A673 (cell line): ENCODE measurements around the gene S100Z. TPM values are rescaled to one million over a fixed set of nuclear protein-coding genes. Genes with fewer than 3 reads are reported as not detected.
"Not testable (repeated sequence)": the region's sequence is repeated elsewhere in the genome, so short reads cannot be mapped to it uniquely, and the experiment has no call there.

ENCODE experiments used
- BruUV-seq: library from RNA; stranded (reverse); fragments of 400-500 nt; replicated peaks from 2 replicates; lab custom pipeline; 2021; lab: Mats Ljungman, UMichigan
- CTCF ChIA-PET: fragments of 300-600 bp; sonication (Branson Sonifier 250); formaldehyde crosslinking; loops from one replicate; lab custom pipeline; 2022; ENCODE audit warnings: antibody characterized with exemption; lab: Charles Lee
- POLR2A ChIA-PET: fragments of 300-600 bp; sonication (Branson Sonifier 250); formaldehyde crosslinking; loops from one replicate; lab custom pipeline; 2022; ENCODE audit warnings: antibody characterized with exemption; ENCODE audit not compliant: low non-redundant PET; lab: Charles Lee
- DNase-seq: peaks from one replicate; pipeline ENCODE4 v3.0.0-alpha.2; 2015; ENCODE audit warnings: low spot score
- H3K27ac ChIP-seq: fragments of 200-600 bp; sonication (generic); 2 replicates; pipeline ENCODE4 v1.5.1; 2016; ENCODE audit warnings: mixed run types, low read depth, mild to moderate bottlenecking, mixed read lengths, antibody characterized with exemption, low read length; ENCODE audit not compliant: poor library complexity, severe bottlenecking
- H3K27me3 ChIP-seq: fragments of 200-600 bp; sonication (generic); replicated peaks from 2 replicates; pipeline ENCODE4 v1.6.1; 2017; ENCODE audit warnings: mixed run types, low read depth, mild to moderate bottlenecking, mixed read lengths, antibody characterized with exemption, low read length; ENCODE audit not compliant: insufficient read depth, poor library complexity
- H3K36me3 ChIP-seq: fragments of 200-600 bp; sonication (generic); 2 replicates; pipeline ENCODE4 v1.6.1; 2016; ENCODE audit warnings: mixed run types, mild to moderate bottlenecking, mixed read lengths, antibody characterized with exemption, low read length; ENCODE audit not compliant: insufficient read depth, poor library complexity, severe bottlenecking
- H3K4me1 ChIP-seq: fragments of 200-600 bp; sonication (generic); 2 replicates; pipeline ENCODE4 v1.6.1; 2017; ENCODE audit warnings: mixed run types, mild to moderate bottlenecking, mixed read lengths, antibody characterized with exemption, low read length; ENCODE audit not compliant: insufficient read depth, poor library complexity, severe bottlenecking
- H3K4me3 ChIP-seq: fragments of 200-600 bp; sonication (generic); 2 replicates; pipeline ENCODE4 v1.5.1; 2016; ENCODE audit warnings: low read depth, mixed run types, mild to moderate bottlenecking, mixed read lengths, low read length; ENCODE audit not compliant: poor library complexity, severe bottlenecking
- H3K9me3 ChIP-seq: fragments of 200-600 bp; sonication (generic); 2 replicates; pipeline ENCODE4 v1.6.1; 2016; ENCODE audit warnings: mixed run types, low read depth, mild to moderate bottlenecking, mixed read lengths, antibody characterized with exemption, low read length; ENCODE audit not compliant: poor library complexity, severe bottlenecking
- CTCF ChIP-seq: fragments of 300-800, 200-600 bp; sonication (generic); conservative IDR thresholded peaks from 2 replicates; pipeline ENCODE4 v1.5.1; 2017; ENCODE audit warnings: low read depth, mild to moderate bottlenecking, antibody characterized with exemption, low read length, moderate library complexity, mixed read lengths
- EZH2 ChIP-seq: fragments of 200-600 bp; sonication (generic); IDR thresholded peaks from 2 replicates; pipeline ENCODE4 v1.6.1; 2017; ENCODE audit warnings: borderline replicate concordance, low read depth, mild to moderate bottlenecking, mixed read lengths, antibody characterized with exemption, low read length; ENCODE audit not compliant: poor library complexity, severe bottlenecking
- intact Hi-C: fragments of 100-400 bp; cut with micrococcal nuclease; formaldehyde crosslinking; loops from one replicate; pipeline ENCODE4 v1.10.0; 2022; ENCODE audit not compliant: unreplicated experiment
- total RNA-seq: library from RNA; stranded (reverse); gene quantifications from 2 replicates; pipeline ENCODE4 v1.2.3, GENCODE V29; 2021

Gene S100Z
- total RNA-seq, 1 experiment from 2014 or later, result not detected

- H3K4me1 ChIP-seq, result no peaks in the 10 kb centered on the region
- H3K36me3 ChIP-seq, result no peaks in the 10 kb centered on the region
- no peak overlapping the region for H3K27ac ChIP-seq
- H3K27me3 ChIP-seq, result no peaks in the 10 kb centered on the region
- TF ChIP-seq CTCF, result no peak
- no peak for TF ChIP-seq EZH2
- intact Hi-C loops, result no loop called here
- H3K9me3 ChIP-seq, result no peaks in the 10 kb centered on the region
- CTCF ChIA-PET, result no interaction called here
- no peak overlapping the region for H3K4me3 ChIP-seq
- POLR2A ChIA-PET, result no interaction called here
- no TSS peak for BruUV-seq
- DNase-seq, result no peak
Measured at GRCh38 chr5:76908166-76908565, 58.4 kb downstream of the S100Z start.

GRCh38 chr5:76910344-76910933 is 60.6 kb downstream of the S100Z start:
- H3K4me3 ChIP-seq, H3K4me1 ChIP-seq, CTCF ChIA-PET, H3K36me3 ChIP-seq, POLR2A ChIA-PET, H3K27me3 ChIP-seq, DNase-seq, intact Hi-C loops, BruUV-seq, H3K9me3 ChIP-seq, H3K27ac ChIP-seq: not testable (repeated sequence)

- H3K27me3 ChIP-seq, intact Hi-C loops, H3K4me1 ChIP-seq, POLR2A ChIA-PET, H3K4me3 ChIP-seq, DNase-seq, H3K36me3 ChIP-seq, H3K9me3 ChIP-seq, CTCF ChIA-PET, H3K27ac ChIP-seq, BruUV-seq: not testable (repeated sequence)
Measured at GRCh38 chr5:76914671-76915070, 64.9 kb downstream of the S100Z start.

- TF ChIP-seq CTCF (no peak), EZH2 (no peak)
- Histone ChIP-seq H3K4me1 (no peaks in the 10 kb centered on the region), H3K27me3 (no peaks in the 10 kb centered on the region), H3K27ac (no peak overlapping the region), H3K4me3 (no peak overlapping the region), H3K36me3 (no peaks in the 10 kb centered on the region), H3K9me3 (no peaks in the 10 kb centered on the region)
- BruUV-seq, result no TSS peak
- intact Hi-C loops, result no loop called here
- CTCF ChIA-PET, result no interaction called here
- DNase-seq, result no peak
- POLR2A ChIA-PET, result no interaction called here
Measured at GRCh38 chr5:76918539-76918938, 68.7 kb downstream of the S100Z start.
